Measurements from ENCODE around the gene ZSCAN31.

ZSCAN31 gene

GRCh38 chr6:28353981-28354676 lies 18.2 kb upstream of the ZSCAN31 start:
- peak overlapping the region in 1 of 2 donors; percentile 38 for H3K4me3 ChIP-seq (replicated peaks in 1 of 2; ENCODE audit: low read depth in 2 of 2, low read length in 2 of 2)
- peak; percentile 73 to 92 for DNase-seq (ENCODE audit: low read depth in 2 of 2)
- no peak for TF ChIP-seq CTCF (IDR thresholded peaks at IDR 0.05; ENCODE audit: low read depth, low read length)

DNA sequence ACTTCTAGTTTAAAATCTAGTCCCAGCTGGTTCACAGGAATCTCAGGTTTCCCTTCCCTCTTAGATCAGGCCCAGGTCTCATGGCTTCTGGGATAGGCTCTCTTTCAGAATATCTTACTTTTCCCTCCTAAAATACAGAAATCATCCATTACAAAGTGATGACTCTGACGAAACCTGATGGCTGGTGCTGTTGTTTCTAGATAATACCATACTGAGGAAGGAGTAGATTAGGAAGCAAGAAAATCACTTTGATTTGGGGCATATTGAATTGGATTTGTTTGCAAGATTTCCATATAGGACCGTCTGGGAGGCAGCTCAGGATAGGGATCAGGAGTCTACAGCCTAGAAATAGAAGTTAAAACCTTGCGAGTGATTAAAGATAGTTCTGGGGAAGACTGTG lies 17.4 kb upstream of the ZSCAN31 start:
- DNase-seq (ENCODE audit: low read depth in 2 of 2), result no peak
- H3K4me3 ChIP-seq (replicated peaks in 1 of 2; ENCODE audit: low read depth in 2 of 2, low read length in 2 of 2), result peak overlapping the region in 1 of 2 donors; percentile 38
- no peak for TF ChIP-seq CTCF (IDR thresholded peaks at IDR 0.05; ENCODE audit: low read depth, low read length)

DNA sequence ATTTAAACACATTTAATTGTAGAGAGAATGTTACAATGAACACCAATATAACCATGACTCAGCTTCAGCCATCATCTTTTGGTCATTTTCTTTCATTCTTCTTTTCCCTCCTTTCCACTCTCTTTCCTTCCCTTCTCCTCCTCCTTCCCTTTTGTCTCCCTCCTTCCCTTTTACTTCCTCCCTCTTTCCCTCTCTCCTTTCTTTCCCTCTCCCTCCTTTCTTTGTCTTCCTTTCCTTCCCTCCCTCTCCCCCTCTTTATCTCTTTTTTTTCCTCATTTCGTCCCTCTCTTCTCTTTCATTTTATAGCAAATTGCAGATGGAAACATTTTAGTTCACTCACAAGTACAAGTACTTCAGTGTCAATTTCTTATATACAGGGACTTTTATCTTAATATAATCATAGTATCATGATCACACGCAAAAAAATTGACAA lies 15.6 kb upstream of the ZSCAN31 start:
- H3K4me3 ChIP-seq (replicated peaks in 1 of 2; ENCODE audit: low read depth in 2 of 2, low read length in 2 of 2), result no peak overlapping the region
- DNase-seq (ENCODE audit: low read depth in 2 of 2), result no peak
- no peak for TF ChIP-seq CTCF (IDR thresholded peaks at IDR 0.05; ENCODE audit: low read depth, low read length)

GRCh38 chr6:28351087-28351486 lies 15.1 kb upstream of the ZSCAN31 start:
- DNase-seq (ENCODE audit: low read depth in 2 of 2), result no peak
- H3K4me3 ChIP-seq (replicated peaks in 1 of 2; ENCODE audit: low read depth in 2 of 2, low read length in 2 of 2), result peak overlapping the region in 1 of 2 donors; percentile 75
- TF ChIP-seq CTCF (IDR thresholded peaks at IDR 0.05; ENCODE audit: low read depth, low read length), result no peak

DNA sequence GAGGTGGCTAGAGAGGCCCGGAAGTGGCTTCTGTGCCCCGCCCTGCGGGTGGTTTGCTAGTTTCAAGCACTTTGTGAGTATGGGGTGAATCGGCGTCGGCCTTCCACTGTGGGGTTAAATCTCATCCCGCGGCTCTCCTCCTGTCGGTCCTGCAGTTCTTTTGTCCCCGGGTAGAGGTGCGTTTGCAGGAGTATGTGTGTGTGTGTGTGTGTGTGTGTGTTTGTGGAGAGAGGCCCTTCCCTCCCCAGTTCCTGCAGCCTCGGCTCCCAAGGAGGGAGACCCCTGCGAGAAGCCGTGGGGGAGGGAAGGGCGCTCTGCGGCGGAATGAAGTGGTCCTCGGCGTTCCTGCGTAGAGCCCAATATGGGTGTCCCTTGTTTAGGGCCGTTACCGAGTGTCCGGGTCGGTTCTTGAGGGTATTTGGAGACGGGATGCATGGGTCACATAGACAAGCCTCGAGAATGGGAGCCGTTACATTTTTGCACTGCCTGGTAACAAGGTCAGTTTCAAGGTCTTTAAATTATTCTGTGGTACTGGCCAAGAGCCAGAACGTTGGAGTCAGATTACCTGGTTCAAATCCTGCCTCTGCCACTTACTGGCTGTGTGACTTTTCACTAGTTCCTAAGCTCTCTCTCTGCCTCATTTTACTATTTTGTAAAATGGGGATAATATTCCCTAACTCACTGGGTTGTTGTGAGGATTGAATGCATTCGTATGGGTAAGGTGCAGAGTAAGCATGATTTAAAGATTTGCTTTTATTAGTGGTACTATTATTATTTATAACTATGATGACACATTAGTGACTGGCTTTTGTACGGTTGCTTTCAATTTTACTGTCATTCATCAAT lies 14.2 kb upstream of the ZSCAN31 start, which contains the start of gene ZKSCAN3:
Gene ZKSCAN3, plus strand, starts transcription at position 56 of the 846 bp plus-strand sequence. CDS start 9,640 bp downstream, outside the sequence.
- no peak for TF ChIP-seq CTCF (IDR thresholded peaks at IDR 0.05; ENCODE audit: low read depth, low read length)
- DNase-seq (ENCODE audit: low read depth in 2 of 2), result peak; percentile 78 to 79
- peak within 1 kb of the TSS; percentile 75 to 76 for H3K4me3 ChIP-seq (replicated peaks in 1 of 2; ENCODE audit: low read depth in 2 of 2, low read length in 2 of 2)

GRCh38 chr6:28349344-28349891 lies 13.5 kb upstream of the ZSCAN31 start:
- TF ChIP-seq CTCF (IDR thresholded peaks at IDR 0.05; ENCODE audit: low read depth, low read length), result no peak
- DNase-seq (ENCODE audit: low read depth in 2 of 2), result no peak
- peak overlapping the region; percentile 75 to 76 for H3K4me3 ChIP-seq (replicated peaks in 1 of 2; ENCODE audit: low read depth in 2 of 2, low read length in 2 of 2)

Measured in cardiac fibroblast (primary cell).